ENCODE results near the gene UBE2Q2.
A peak's percentile ranks its signal among the peaks of the same experiment; 100 is the strongest.

The UBE2Q2 gene

DNA sequence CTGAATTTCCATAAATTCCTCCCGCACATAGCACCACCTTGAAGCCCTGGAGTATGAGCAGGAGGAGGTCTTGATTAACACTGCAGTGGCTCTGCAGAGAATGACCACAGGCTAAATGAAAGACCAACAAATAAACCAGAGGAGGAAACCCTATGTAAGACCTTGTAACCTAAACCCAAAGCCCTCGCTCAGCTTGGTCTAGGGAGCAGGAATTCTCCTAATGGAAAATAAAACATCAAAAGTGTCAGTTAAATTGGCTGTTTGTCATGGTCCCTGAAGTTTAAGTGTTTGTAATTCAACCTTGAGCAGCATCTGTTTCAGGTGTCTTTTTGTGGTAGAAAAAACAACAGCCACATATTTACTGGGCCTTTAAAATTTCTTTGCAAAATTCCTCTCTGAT, 9.2 kb upstream of the UBE2Q2 start:
- Histone ChIP-seq H3K4me3 (ENCODE audit: low read depth, low read length) (no peak overlapping the region), H3K36me3 (ENCODE audit: control insufficient read depth in 1 of 2, insufficient read depth in 2 of 2, low read length in 2 of 2) (no peaks in the 10 kb centered on the region), H3K79me1 (ENCODE audit: low read length) (peaks cover 6% of the 10 kb centered on the region), H3K79me2 (ENCODE audit: control insufficient read depth, insufficient read depth, low read length, poor library complexity) (no peaks in the 10 kb centered on the region), H3K18ac (ENCODE audit: low read length) (no peak overlapping the region), H2BK120ac (ENCODE audit: insufficient read depth, low read length, poor library complexity) (no peak overlapping the region), H3K4me2 (ENCODE audit: low read length) (no peak overlapping the region), H3K9ac (ENCODE audit: low read length) (no peak overlapping the region), H3K23ac (ENCODE audit: low read length) (no peak overlapping the region), H3K27me3 (ENCODE audit: insufficient read depth, low read length) (no peaks in the 10 kb centered on the region), H4K91ac (ENCODE audit: low read depth, low read length) (no peak overlapping the region), H4K12ac (ENCODE audit: low read depth, low read length) (no peak overlapping the region), H2AFZ (ENCODE audit: insufficient read depth, low read length, poor library complexity) (no peak overlapping the region), H2AK5ac (ENCODE audit: low read length) (no peak overlapping the region), H3K14ac (ENCODE audit: low read length) (no peak overlapping the region), H2BK12ac (ENCODE audit: low read length) (no peak overlapping the region), H3K27ac (ENCODE audit: low read depth, low read length) (no peak overlapping the region), H3K4me1 (ENCODE audit: control insufficient read depth in 1 of 2, insufficient read depth in 2 of 2, low read length in 2 of 2) (peaks cover 10 to 11% of the 10 kb centered on the region in 2 experiments), H2BK5ac (ENCODE audit: low read depth, low read length, poor library complexity) (no peak overlapping the region), H3K4ac (ENCODE audit: low read depth, low read length) (no peak overlapping the region), H3K9me3 (ENCODE audit: insufficient read depth, low read depth, low read length) (no peaks in the 10 kb centered on the region), H4K8ac (ENCODE audit: low read depth, low read length) (no peak overlapping the region)
- DNase-seq, result no peak
- WGBS (ENCODE audit: extremely low coverage, insufficient coverage, insufficient read length), result no CpG with 5 or more reads among the region's 2 CpGs

DNA sequence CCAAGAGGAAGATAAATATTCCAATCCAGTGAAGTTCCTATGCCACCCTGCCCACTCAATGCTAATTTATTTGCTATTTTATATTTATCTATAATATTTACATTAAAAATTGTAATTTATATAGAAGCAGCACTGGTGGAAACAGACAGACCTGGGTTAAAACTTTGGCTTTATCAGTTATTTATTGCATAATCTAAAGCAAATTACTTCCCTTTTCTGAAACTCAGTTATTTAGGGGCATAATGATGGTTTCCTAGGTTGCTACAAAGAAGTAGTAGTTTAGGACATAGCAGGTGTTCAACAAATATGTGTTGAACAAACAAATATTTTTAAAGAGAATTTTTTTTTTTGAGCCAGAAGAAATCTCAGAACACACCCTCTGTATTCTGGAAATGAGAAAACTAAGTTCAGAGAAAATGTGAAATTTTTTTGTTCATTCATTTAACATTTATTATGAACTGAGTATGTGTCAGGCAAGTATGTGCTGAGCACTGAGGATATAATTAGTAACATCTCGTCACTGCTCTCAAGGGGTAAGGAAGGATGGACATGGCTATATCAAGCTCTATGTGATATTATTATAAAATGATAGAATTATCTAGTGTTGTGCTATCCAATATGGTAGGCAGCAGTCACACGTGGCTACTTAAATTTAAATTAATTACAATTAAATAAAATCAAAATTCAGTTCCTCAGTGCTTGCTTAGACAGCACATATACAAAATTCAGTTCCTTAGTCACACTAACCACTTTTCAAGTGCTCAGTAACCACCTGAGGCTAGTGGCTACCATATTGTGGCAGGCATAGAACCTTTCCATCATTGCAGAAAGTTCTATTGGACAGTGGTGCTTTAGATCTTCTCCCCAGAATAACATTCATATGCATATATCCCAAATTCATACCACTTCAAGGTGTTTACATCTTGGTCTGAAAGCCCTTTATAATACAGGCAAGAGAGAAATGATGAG, 7.0 kb upstream of the UBE2Q2 start:
- H3K79me2 ChIP-seq (ENCODE audit: control insufficient read depth, insufficient read depth, low read length, poor library complexity), result no peaks in the 10 kb centered on the region
- DNase-seq, result no peak
- no peaks in the 10 kb centered on the region for H3K27me3 ChIP-seq (ENCODE audit: insufficient read depth, low read length)
- no peak overlapping the region for H3K4me3 ChIP-seq (ENCODE audit: low read depth, low read length)
- H3K4ac ChIP-seq (ENCODE audit: low read depth, low read length), result no peak overlapping the region
- no peak overlapping the region for H4K91ac ChIP-seq (ENCODE audit: low read depth, low read length)
- H2BK5ac ChIP-seq (ENCODE audit: low read depth, low read length, poor library complexity), result no peak overlapping the region
- H3K18ac ChIP-seq (ENCODE audit: low read length), result no peak overlapping the region
- H3K9ac ChIP-seq (ENCODE audit: low read length), result no peak overlapping the region
- no peak overlapping the region for H3K23ac ChIP-seq (ENCODE audit: low read length)
- no peak overlapping the region for H3K14ac ChIP-seq (ENCODE audit: low read length)
- H2BK120ac ChIP-seq (ENCODE audit: insufficient read depth, low read length, poor library complexity), result no peak overlapping the region
- no peaks in the 10 kb centered on the region for H3K79me1 ChIP-seq (ENCODE audit: low read length)
- H3K4me1 ChIP-seq (ENCODE audit: control insufficient read depth in 1 of 2, insufficient read depth in 2 of 2, low read length in 2 of 2), result peaks cover 5 to 6% of the 10 kb centered on the region in 2 experiments
- no peaks in the 10 kb centered on the region for H3K36me3 ChIP-seq (ENCODE audit: control insufficient read depth in 1 of 2, insufficient read depth in 2 of 2, low read length in 2 of 2)
- H2AFZ ChIP-seq (ENCODE audit: insufficient read depth, low read length, poor library complexity), result no peak overlapping the region
- H3K27ac ChIP-seq (ENCODE audit: low read depth, low read length), result no peak overlapping the region
- no CpG with 5 or more reads among the region's 2 CpGs for WGBS (ENCODE audit: extremely low coverage, insufficient coverage, insufficient read length)
- H2AK5ac ChIP-seq (ENCODE audit: low read length), result no peak overlapping the region
- H4K12ac ChIP-seq (ENCODE audit: low read depth, low read length), result no peak overlapping the region
- H4K8ac ChIP-seq (ENCODE audit: low read depth, low read length), result no peak overlapping the region
- H3K4me2 ChIP-seq (ENCODE audit: low read length), result no peak overlapping the region
- peak overlapping the region; percentile 66 for H2BK12ac ChIP-seq (ENCODE audit: low read length)
- H3K9me3 ChIP-seq (ENCODE audit: insufficient read depth, low read depth, low read length), result no peaks in the 10 kb centered on the region

DNA sequence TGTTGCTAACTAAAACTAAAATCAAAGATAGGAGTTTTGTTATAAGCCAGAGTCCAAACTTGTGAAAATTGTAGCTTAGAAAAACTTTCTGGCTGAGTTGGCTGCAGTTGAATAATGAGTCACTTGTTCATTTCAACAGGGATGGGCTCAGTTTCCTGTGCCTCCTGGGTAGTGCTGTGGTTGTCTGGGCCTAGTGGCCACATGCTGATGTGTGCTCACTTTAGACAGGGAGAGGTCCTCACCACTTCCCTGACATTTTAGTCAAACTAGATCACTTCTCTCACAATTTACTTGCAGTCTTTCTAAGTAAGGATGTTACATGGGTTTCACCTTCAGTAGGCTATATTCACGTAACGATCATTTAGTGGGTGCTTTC, 6.3 kb upstream of the UBE2Q2 start:
- Histone ChIP-seq H3K27ac (ENCODE audit: low read depth, low read length) (no peak overlapping the region), H3K4me3 (ENCODE audit: low read depth, low read length) (no peak overlapping the region), H3K36me3 (ENCODE audit: control insufficient read depth in 1 of 2, insufficient read depth in 2 of 2, low read length in 2 of 2) (no peaks in the 10 kb centered on the region), H3K79me1 (ENCODE audit: low read length) (no peaks in the 10 kb centered on the region), H4K12ac (ENCODE audit: low read depth, low read length) (no peak overlapping the region), H3K18ac (ENCODE audit: low read length) (no peak overlapping the region), H3K27me3 (ENCODE audit: insufficient read depth, low read length) (no peaks in the 10 kb centered on the region), H4K91ac (ENCODE audit: low read depth, low read length) (no peak overlapping the region), H3K4me1 (ENCODE audit: control insufficient read depth in 1 of 2, insufficient read depth in 2 of 2, low read length in 2 of 2) (peaks cover 5 to 6% of the 10 kb centered on the region in 2 experiments), H3K4me2 (ENCODE audit: low read length) (no peak overlapping the region), H3K79me2 (ENCODE audit: control insufficient read depth, insufficient read depth, low read length, poor library complexity) (no peaks in the 10 kb centered on the region), H3K9me3 (ENCODE audit: insufficient read depth, low read depth, low read length) (no peaks in the 10 kb centered on the region), H3K23ac (ENCODE audit: low read length) (no peak overlapping the region), H2BK5ac (ENCODE audit: low read depth, low read length, poor library complexity) (no peak overlapping the region), H2BK12ac (ENCODE audit: low read length) (no peak overlapping the region), H4K8ac (ENCODE audit: low read depth, low read length) (no peak overlapping the region), H2BK120ac (ENCODE audit: insufficient read depth, low read length, poor library complexity) (no peak overlapping the region), H3K14ac (ENCODE audit: low read length) (no peak overlapping the region), H3K4ac (ENCODE audit: low read depth, low read length) (no peak overlapping the region), H2AFZ (ENCODE audit: insufficient read depth, low read length, poor library complexity) (no peak overlapping the region), H2AK5ac (ENCODE audit: low read length) (no peak overlapping the region), H3K9ac (ENCODE audit: low read length) (no peak overlapping the region)
- no peak for DNase-seq
- no CpG with 5 or more reads among the region's 2 CpGs for WGBS (ENCODE audit: extremely low coverage, insufficient coverage, insufficient read length)

- no peak overlapping the region for H3K14ac ChIP-seq (ENCODE audit: low read length)
- H3K4me3 ChIP-seq (ENCODE audit: low read depth, low read length), result no peak overlapping the region
- H2BK120ac ChIP-seq (ENCODE audit: insufficient read depth, low read length, poor library complexity), result no peak overlapping the region
- H4K8ac ChIP-seq (ENCODE audit: low read depth, low read length), result no peak overlapping the region
- no peak for DNase-seq
- H4K91ac ChIP-seq (ENCODE audit: low read depth, low read length), result no peak overlapping the region
- H3K36me3 ChIP-seq (ENCODE audit: control insufficient read depth in 1 of 2, insufficient read depth in 2 of 2, low read length in 2 of 2), result peaks cover 2% of the 10 kb centered on the region in 2 experiments
- no peak overlapping the region for H3K27ac ChIP-seq (ENCODE audit: low read depth, low read length)
- H3K23ac ChIP-seq (ENCODE audit: low read length), result no peak overlapping the region
- H3K4me2 ChIP-seq (ENCODE audit: low read length), result no peak overlapping the region
- peaks cover 17% of the 10 kb centered on the region for H3K79me2 ChIP-seq (ENCODE audit: control insufficient read depth, insufficient read depth, low read length, poor library complexity)
- H4K12ac ChIP-seq (ENCODE audit: low read depth, low read length), result no peak overlapping the region
- H3K27me3 ChIP-seq (ENCODE audit: insufficient read depth, low read length), result no peaks in the 10 kb centered on the region
- H3K79me1 ChIP-seq (ENCODE audit: low read length), result peaks cover 14% of the 10 kb centered on the region
- no peak overlapping the region for H2AK5ac ChIP-seq (ENCODE audit: low read length)
- no peak overlapping the region for H3K18ac ChIP-seq (ENCODE audit: low read length)
- no peak overlapping the region for H2AFZ ChIP-seq (ENCODE audit: insufficient read depth, low read length, poor library complexity)
- H3K4ac ChIP-seq (ENCODE audit: low read depth, low read length), result no peak overlapping the region
- no peaks in the 10 kb centered on the region for H3K9me3 ChIP-seq (ENCODE audit: insufficient read depth, low read depth, low read length)
- H2BK12ac ChIP-seq (ENCODE audit: low read length), result no peak overlapping the region
- H3K9ac ChIP-seq (ENCODE audit: low read length), result no peak overlapping the region
- peaks cover 5 to 8% of the 10 kb centered on the region in 2 experiments for H3K4me1 ChIP-seq (ENCODE audit: control insufficient read depth in 1 of 2, insufficient read depth in 2 of 2, low read length in 2 of 2)
- H2BK5ac ChIP-seq (ENCODE audit: low read depth, low read length, poor library complexity), result no peak overlapping the region
These were observed 2.6 kb upstream of the UBE2Q2 start for GRCh38 chr15:75840659-75841058.
